Ramos (cell line): ENCODE measurements around the gene CRACDL.

Source experiments
- in situ Hi-C: fragments of 300-500 bp; cut with MboI; formaldehyde crosslinking; loops from one replicate; pipeline ENCODE4 v1.14.3; 2022; ENCODE audit warnings: low sequenced_read_pairs; ENCODE audit not compliant: unreplicated experiment

The CRACDL gene

DNA sequence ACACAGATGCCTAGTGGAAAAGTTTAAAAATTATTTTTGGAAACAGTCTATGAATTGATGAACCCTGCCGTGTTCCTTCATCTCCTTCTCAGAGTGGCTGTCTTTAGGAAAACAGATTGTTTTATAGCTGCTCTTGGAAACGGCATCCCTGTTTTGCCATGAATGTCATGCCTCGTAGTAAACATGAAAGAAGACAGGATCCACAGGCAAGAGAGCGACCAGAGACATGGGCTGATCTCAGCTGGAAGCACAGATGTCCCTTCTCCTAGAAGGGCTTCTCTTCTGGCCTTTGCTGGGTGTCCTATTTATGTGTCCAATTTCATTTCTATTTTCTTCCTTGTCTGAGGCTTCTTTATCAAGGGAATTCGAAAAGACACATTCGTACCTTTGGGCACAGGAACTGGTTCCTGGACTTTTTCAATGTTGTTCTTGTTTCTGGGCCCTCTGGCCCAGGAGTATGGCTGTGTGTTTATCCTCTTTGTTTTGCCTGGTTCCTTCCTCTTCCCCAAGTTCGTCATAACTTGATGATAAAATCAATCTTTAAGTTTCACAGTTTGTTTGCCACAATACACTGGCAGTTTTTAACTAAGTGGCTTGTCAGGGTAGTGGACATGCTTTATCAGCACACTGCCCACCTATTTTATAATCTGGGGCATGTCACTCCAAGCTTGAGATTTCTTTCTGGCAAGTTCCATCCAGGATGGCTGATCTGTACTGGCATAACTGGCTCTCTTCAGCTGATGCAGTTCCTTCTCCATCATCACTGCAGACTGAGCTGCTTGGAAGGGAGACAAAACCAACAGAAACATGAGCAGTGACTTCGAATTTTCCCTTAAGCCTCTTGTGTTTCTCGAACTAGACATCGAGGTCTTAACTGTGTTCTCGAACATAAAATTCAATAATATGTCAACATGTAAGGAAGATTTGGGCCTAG is 141.9 kb downstream of the CRACDL start:
- in situ Hi-C loops: no loop called here

GRCh38 chr2:98793275-98793674 is 142.8 kb downstream of the CRACDL start:
- in situ Hi-C loops: no loop called here

GRCh38 chr2:98790221-98790620 is 145.8 kb downstream of the CRACDL start:
- in situ Hi-C loops: no loop called here

DNA sequence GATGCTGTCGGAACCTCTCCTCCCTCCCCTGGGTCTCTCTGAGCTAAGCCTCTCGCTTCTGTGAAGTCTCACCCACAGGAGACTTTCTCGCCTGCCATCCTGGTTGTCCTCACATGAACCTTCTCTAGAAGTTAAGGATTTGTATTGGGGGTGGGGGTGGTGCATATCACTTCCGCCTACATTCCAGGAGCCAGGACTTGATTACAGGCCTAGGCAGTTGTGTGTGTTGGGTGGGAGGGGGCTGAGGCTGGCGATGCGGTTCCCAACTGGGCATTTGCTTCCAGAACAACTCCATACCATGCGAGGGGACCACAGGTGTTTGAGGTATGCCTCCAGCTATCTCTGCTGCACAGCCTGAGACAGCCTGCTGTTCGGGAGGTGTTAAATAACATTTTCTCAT is 148.3 kb downstream of the CRACDL start:
- in situ Hi-C loops: no loop called here

- in situ Hi-C loops: no loop called here
These were observed 149.8 kb downstream of the CRACDL start for GRCh38 chr2:98786179-98786578.

GRCh38 chr2:98782570-98782969 is 153.5 kb downstream of the CRACDL start:
- in situ Hi-C loops: no loop called here

- in situ Hi-C loops: no loop called here
These were observed 154.2 kb downstream of the CRACDL start for GRCh38 chr2:98781822-98782221.

- in situ Hi-C loops: no loop called here
These were observed 157.1 kb downstream of the CRACDL start for GRCh38 chr2:98778741-98779483.

GRCh38 chr2:98778151-98778550 is 157.9 kb downstream of the CRACDL start:
- in situ Hi-C loops: no loop called here

- in situ Hi-C loops: no loop called here
These were observed 158.3 kb downstream of the CRACDL start for GRCh38 chr2:98777710-98778109.

DNA sequence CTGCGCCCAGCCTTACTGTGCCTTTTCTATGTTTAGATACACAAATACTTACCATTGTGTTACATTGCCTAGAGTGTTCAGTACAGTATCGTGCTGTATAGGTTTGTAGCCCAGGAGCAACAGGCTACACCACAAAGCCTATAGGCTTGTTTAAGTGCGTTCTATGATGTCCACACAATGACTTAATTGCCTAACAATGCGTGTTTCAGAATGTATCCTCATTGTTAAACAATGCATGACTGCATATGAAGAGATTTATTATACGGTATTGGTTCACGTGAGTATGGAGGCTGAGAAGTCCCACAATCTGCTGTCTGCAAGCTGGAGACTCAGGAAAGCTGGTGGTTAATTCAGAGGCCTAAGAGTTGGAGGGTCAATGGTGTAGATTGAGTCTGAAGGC is 158.9 kb downstream of the CRACDL start:
- in situ Hi-C loops: no loop called here

- in situ Hi-C loops: no loop called here
These were observed 159.9 kb downstream of the CRACDL start for GRCh38 chr2:98776136-98776535.

- in situ Hi-C loops: no loop called here
These were observed 160.7 kb downstream of the CRACDL start for GRCh38 chr2:98775146-98775986.

DNA sequence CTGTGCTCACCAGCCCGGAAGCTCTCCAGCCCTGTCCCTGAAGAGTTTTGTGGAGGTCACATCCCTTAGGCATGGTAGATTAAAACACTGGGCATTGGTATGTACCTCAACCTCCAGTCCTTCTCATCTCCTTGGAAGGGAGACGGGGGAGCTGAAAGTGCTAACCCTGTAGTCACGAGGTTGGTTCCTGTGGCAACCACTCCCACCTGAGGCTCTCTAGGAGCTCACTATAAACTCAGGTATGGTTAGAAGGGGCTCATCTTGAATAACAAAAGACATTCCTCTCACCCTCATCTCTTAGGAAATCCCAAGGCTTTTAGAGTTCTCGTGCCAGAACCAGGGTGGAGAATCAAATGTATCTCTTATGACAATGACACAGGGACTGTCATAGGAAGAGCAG is 162.1 kb downstream of the CRACDL start:
- in situ Hi-C loops: no loop called here

DNA sequence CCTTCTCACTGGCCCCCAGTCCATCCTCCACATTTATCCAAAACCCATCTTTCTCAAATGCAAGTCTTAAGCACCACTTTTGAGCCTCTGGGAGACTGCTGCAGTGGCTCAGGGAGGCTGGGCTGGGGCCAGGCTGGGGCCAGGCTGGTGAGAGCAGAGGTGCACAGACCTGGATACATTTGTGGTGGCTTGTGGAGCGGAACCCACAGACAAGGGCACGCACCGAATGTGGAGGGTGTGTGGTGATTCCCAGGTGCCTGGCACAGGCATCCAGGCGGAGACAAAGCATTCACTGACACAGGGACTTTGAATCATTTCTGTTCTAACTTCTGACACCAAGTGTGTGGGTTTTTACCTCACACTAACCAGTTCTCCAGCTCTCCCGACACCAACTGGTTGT is 162.9 kb downstream of the CRACDL start:
- in situ Hi-C loops: no loop called here

GRCh38 chr2:98772536-98772935 is 163.5 kb downstream of the CRACDL start:
- in situ Hi-C loops: no loop called here

DNA sequence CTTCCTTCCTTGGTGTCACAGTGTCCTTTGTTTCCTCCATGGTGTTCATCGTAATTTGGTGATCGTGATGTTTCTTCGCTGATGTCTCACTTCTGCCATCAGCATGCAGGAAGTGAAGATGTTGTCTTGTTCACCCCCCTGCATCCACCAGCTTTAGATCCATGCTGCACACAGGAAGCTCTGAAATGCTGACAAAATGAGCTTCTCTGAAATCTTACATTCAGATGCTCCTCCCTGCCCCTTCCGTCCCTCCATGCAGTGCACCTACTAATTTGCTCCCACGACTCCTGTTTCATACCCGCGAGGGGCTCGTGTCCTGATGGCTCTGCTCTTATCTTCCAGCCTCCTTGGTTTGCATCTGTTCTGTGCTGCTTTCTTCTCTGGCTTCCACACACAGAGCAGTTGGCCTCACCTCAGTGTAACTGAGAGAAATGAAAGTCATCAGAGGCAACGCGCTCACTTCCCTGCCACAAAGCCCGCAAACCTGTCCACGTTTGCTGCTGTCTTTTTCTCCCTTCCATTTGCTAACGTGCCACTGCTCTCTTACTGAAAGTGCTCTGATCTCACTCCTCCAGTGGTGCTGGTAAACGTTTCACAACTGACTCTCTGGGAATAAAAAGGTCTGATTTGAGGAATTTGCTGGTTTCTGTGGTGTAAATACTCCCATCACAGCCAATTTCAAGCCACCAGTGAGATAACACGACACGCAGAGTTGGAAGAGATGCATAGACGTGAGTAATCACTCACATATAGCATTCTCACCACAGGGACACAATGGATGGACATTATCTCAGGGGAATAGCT is 164.1 kb downstream of the CRACDL start:
- in situ Hi-C loops: no loop called here

DNA sequence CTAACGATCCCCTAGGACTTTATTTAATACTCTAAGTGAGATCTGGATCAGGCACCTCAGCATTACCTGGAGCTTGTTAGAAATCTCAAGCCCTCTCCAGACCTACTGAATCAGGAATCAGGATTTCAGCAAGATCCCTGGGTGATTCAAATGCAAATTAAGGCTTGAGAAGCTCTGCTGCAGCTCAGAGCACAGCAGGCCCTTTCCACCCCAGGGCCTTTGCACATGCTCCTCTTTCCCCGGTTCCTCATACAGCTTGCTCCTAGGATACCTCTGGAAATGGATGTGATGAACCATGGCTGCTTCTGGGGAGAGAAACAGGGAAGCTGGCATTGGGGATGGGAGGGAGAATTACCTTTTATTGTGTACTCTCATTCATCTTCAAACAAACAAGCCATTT is 164.8 kb downstream of the CRACDL start:
- in situ Hi-C loops: no loop called here

- in situ Hi-C loops: no loop called here
These were observed 166.2 kb downstream of the CRACDL start for GRCh38 chr2:98769784-98770183.

DNA sequence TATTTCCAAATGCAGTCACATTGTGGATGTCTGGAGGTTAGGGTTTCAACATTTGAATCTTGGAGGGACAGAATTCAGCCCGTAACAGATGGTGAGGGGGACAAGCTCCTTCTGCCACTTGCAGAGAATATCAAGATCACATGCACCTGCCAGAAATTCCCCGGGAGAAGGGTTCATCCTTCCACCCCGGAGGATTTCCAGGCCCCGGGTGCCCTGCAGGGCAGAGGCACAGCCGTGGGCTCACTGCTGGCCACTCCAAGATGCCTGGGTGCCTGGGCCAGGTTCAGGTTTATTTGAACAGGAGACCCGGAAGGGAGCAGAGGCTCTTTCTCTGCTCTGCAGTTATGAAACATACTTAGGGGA is 166.9 kb downstream of the CRACDL start:
- in situ Hi-C loops: no loop called here
